ENCODE data around the gene SPATA46.

Gene SPATA46

DNA sequence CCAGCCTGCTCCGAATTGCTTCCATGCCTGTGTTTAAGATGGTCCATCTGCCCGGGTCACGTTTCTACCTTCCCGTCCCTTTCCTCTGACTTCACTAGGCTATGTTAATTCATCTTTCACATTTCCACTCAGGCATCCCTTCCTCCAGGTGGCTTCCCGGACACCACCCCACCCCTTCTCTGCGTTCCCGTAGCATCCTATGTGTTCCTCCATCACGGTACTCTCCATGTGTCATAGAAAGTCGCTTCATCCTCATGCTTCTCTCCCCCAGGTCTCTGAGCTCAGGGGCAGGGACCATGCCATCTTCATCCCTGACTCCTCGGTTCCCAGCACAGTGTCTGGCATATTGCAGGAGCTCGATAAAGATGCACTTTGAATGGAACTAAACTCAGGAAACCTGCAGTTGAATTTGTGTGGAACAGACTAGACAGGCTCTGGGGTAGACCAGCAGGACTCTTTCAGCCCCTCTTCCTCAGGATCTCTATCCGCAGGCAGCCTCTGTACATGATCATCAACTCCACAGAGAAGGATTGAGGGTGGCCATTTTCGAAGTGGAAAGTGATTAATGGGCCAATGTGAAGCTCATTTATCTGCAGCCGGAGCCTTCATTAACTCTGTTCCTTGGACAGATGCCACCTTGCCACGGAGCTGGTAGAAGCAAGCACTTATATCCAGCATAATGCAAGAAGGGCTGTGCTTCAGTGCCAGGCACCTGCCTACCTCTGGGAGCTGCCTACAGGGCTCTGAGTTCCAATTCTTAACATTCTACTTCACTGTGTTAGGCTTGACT lies 13.9 kb upstream of the SPATA46 start:
- DNase-seq, result no peak

DNA sequence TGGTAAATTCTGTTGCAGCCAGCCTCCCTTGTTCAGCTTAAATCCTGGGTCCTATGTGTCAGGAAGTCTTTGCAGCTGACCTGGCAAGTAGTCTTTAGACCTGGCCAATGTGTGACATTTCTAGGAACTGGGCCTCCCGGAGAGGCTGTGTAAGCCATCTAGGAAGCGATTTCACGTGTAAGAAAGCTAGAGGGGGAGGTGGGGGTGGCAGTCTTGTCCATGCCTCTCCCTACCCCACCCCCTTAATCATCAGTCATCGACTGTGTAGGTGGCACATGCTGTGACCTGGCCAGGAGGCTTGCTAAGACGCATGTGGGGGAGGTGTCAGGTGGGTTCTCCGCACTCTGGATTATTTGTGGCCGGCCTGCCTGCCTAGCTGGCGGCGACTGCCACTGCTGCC lies 13.3 kb upstream of the SPATA46 start:
- no peak for DNase-seq

DNA sequence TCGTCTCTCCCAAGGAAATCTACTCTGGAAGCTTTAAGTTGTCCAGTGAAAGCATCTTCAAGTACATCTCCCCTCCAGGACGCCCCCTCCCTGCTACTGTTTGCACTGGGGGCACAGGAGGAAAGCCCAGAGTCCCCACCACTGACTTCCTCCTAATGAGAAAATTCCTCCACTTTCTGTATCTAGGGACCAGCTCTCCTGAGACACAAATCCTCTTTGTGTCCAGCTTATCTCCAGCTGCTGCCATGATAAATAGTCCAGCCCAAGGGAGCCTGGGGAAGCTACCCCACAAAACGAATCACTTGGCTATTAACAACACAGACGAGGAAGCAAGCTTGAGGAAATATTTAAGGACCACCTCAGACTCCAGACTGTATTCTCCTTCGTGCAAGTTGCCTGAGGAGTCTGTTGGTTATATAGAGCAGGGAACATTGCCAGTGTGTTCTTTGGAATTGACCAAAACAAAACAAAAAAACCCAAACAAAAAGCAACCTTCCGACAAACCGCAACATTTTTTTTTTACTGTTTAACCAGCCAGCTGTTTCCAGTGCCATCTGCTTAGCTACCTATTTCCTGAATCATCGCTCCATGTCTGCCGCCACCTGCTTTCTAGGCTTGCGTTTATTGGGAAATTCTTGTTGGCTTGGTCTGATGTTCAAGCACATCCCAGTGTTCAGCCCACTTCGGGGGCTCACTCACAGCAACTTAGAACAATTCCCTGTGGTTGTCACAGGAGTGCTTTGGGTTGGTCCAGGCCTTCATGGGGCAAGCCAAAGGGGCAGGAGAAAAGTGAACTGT lies 12.6 kb upstream of the SPATA46 start:
- peak; percentile 49 for DNase-seq

DNA sequence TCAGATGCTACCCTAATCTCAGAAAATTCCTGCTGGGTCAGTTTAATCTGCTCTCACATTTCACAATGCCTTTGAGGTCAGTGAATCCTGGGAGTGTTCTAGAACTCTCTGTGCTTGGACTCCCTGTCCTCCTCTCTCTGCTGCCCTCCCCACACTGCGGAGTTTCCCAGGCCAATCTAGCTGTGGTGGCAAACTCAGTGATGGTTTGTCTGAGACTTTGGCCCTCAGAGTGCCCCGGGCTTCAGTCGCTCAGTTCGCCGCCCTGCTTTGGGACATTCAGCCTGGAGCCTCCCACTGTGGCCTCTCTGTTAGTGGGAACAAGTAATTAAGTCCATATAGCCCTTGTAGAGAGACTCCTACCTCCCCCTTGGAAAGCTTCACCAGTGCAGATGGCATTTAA lies 12.0 kb upstream of the SPATA46 start:
- DNase-seq, result no peak

DNA sequence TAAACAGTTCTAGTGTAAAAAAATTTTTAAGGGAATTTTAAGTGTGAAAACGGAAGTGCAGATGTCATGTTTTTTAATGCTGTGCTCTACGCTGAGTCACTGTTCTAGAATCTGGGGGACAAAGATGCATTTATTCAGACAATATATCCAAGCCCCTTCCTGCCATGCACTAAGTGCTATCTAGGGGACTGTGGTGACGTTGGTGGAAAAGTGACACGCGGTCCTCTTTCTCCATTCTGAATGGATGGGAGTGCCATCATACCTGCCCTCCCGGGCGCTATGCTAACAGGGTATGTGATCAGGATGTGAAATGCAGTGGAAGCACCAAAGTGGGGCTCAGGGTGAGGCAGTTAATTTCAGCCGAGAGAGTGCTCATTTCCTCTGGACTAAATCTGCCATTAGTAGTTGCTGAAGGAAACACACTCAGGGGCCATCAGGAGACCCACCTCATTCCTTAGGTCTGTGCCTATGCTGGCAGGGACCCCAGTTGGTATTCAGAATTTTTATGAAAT lies 11.5 kb upstream of the SPATA46 start:
- DNase-seq, result no peak

DNA sequence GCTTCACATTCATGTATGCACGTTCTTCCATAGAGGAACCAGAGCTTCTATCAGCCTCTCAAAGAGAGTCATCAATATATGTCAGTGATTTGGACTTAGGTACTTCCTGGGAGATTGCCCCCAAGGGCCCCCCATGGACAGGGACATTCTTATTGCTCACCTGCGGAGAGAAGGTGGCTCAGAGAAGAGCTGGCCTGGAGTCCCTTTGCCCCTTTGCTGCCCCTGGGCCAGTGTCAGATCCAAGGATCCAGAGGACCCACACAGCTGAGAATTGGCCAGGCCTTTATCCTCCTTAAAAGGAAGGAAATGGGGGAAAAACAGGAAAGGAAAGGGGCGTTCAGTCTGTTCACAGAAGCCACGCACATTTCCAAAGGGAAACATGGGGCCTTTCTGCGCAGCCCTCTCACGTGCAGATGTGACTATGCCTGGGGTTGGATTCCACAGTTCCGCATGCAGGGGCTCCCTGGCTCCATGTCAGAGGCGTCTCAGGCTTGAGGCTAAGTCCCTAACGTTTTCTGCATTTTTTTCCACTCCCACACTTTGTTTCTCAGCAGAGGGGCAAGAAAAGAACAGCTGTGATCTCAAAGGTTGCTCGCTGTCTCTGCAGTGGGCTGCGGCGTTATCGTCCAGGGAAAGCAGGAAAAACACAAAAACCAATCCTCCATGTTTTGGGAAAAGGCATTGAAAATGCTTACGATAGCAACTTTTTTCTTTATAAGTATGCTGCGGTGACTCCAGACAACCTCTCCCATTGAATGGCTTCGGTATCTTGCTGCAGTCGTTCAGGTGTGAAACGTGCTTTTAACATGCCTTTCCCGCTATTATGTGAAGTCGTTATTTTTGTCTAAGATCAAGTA lies 10.8 kb upstream of the SPATA46 start:
- no peak for DNase-seq

DNA sequence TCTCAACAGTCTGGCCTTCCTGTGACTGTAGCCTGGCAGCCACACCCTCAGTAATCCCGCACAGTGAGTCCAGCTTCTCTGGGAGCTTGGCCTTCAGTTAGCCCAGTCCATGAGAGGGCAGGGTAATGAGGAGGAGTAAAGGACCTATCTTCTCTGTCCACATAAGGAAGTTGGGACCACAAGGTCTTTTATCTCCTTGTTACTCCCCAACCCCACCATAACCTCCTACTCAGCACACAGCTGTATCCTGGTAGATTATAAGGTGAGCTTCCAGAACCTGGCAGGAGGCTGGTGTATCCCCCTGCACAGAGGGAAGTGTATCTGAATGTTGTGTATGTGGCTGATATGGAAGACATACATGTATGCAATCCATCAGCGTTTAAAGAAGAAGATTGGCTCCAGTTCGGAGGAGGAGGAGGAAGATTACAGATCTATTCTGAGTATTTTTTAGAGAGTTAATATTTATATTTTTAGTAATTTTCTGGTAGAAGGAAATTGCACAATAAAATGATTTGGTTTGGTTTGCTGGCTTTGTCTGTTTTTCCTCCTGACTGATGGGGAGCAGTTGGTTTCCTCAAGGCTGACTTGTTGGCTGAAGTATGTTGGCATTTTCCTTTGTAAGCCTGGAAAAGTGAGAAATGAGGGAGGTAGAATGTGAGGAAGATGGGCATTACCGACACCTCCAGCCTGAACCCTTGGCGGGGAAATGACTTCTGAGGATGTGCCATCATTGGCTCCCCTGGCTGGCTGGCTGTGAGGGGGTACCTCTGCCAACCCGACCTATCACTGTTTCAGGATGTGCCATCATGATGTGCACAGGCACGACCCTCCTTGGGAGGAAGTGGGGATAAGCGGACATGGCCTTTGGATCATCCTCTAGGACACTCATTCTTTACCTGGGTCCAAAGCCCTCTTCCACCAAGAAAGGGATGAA lies 9.9 kb upstream of the SPATA46 start:
- DNase-seq, result no peak

DNA sequence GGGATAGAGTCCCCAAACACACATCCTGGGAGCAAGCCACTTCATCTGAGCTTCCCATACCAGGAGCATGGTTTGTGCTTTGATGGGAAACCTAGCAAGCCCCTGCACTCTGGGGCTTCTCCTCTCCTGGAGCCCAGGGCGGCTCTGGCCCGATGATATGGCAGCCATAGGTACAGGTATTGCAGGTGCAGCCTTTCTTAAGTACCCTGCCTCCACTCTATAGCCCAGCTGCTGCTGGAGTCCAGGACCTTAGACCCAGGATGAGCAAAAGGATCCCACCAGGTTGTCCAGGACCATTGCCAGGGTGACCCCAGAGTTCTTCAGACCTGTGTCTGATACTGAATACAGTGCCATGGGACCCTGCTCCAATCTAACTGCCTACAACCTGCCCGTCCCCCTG lies 9.0 kb upstream of the SPATA46 start:
- no peak for DNase-seq

DNA sequence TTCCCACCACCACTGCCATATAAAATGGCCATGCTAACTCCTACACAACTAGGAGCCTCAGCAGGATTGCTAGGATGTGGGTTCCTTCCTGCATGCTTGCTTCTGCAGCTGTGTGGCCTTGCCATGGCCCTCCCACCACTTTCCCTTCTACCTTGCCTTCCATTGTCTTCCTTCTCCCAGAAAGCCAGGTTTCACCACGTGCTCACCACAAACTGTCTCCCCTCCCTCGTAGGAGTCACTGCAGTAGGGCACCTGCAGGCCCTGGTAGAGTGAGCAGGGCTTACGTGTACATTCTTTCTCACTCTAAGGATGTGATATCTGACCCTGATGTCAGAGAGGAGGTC lies 8.6 kb upstream of the SPATA46 start:
- DNase-seq, result no peak

DNA sequence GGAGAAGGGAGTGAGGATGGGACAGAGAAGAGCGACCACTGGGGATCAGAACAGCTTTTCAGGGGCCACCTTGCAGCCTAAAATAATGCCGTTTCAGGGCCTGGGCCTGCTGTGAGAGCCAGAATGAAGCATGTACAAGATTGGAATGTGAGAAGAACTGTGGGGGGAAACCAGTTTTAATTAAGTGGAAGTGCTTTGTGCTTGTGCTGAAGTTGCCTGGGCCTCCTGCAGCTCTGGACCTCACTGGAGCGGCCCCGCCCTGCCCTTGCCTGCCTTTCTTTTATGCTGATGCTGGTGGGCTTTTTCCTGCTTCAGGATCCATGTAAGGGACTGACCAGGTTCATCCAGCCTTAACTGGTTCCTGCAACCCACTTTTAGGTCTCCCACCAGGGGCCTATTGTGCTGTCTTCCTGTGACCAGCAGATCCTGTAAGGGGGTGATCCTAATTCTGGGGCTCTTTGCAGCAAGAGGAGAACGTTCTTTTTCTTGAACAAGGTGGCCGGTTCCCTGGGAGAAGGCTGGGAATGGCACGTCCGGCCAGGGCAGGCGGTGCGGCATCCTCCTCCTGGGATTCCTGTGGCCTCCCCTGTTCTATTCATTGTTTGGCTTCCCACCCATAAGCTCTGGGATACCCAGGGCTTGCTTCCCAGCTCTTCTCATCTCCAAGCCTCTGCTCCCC lies 8.1 kb upstream of the SPATA46 start:
- no peak for DNase-seq

DNA sequence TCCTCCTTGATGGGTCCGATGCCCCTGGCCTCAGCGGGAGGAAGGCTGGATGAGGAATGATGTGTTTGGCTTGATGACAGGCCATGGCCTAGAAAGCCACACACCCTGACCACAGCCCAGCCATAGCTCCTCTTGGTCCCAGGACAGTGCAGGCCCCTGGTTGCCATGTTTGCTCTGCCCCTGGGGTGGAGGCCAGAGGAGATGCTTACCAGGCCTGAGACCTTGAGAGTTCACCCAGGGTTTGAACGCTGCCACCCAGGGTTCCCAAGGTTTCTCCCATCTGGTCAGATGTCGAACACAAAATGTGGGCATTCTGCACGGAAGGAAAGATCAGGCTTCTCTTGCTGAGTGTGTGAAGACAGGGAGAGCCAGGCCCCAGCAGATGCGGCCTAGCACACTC lies 7.5 kb upstream of the SPATA46 start:
- no peak for DNase-seq

DNA sequence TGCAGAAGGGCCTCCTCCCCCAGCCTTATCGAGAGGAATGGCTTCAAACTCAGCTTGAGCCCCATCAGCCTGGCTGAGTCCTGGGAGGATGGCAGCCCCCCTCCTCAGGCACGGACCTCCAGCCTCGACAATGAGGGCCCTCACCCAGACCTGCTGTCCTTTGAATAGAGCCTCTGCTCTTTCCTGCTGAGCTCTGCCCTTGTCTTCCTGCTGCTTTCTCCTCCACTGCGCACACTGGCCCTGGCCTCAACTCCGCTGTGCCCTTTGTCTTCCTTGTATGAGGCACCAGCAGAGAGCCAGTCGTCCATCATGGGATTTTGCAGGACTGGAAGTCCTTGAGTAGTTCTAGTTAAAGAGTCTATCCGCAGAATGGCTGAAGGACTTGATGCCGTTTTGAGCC lies 6.9 kb upstream of the SPATA46 start:
- no peak for DNase-seq

DNA sequence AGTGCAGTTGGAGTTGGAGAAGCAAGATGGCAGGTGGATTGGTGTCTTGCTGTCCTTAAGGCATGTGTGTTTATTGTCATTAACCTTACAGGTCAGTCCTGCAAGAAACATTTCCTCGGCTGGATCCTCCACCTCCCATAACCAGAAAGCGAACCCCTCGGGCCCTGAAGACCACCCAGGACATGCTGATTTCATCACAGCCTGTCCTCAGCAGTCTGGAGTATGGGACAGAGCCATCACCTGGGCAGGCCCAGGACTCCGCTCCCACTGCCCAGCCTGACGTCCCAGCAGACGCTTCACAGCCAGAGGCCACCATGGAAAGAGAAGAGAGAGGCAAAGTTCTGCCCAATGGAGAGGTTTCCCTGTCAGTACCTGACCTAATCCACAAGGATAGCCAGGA lies 6.4 kb upstream of the SPATA46 start:
- DNase-seq, result no peak

DNA sequence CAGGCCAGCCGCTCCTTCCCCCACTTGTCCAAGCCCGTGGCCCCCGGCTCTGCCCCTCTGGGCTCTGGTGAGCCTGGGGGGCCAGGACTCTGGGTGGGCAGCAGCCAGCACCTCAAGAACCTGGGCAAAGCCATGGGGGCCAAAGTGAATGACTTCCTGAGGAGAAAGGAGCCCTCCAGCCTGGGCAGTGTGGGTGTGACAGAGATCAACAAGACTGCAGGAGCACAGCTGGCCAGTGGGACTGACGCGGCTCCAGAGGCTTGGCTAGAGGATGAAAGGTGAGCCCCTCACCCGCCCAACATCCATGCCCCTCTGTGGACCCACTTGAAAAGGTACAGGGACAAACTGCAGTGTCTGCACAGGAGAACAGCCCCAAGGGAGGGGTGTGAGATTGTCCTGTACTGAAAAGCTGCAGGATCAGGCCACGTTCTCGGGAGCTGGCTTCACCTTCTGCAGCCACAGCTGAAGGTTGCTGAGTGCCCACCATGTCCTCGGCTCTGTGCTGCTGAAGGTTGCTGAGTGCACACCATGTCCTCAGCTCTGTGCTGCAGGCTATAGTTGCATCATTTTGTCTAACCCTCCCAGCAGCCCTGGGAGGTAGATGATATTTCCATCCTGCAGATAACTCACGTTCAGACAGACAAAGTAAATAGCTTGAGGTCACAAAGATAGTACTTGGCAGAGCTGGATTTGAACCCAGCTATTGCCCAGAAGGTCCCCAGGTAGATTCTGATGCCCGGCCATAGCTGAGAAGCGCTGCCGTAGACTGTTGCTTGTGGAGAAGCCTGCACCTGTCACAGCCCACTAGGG lies 5.5 kb upstream of the SPATA46 start:
- DNase-seq, result no peak

DNA sequence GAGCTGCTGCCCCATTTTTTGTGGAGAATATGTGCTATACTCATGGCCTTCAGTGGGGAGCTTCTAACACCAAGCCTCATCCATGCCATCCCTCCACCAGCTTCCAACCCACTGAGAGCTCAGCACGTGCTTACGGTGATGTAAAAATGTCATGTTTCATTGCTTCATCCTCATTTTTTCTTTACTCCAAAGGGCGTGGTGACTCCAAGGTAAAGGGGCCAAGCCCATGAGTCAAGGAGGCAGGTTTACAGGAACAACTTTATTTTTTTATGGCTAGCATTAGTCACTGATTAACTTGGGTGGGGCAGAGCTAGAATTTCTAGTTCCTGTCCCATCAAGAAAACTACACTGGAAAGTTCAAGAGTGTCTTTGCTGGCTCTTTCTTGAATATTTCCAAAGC lies 4.7 kb upstream of the SPATA46 start, which contains the start of gene C1orf226:
C1orf226 (plus strand) TSS at position 346 of the 400 bp plus-strand sequence. CDS start 174 bp downstream, outside the sequence.
- no peak for DNase-seq

DNA sequence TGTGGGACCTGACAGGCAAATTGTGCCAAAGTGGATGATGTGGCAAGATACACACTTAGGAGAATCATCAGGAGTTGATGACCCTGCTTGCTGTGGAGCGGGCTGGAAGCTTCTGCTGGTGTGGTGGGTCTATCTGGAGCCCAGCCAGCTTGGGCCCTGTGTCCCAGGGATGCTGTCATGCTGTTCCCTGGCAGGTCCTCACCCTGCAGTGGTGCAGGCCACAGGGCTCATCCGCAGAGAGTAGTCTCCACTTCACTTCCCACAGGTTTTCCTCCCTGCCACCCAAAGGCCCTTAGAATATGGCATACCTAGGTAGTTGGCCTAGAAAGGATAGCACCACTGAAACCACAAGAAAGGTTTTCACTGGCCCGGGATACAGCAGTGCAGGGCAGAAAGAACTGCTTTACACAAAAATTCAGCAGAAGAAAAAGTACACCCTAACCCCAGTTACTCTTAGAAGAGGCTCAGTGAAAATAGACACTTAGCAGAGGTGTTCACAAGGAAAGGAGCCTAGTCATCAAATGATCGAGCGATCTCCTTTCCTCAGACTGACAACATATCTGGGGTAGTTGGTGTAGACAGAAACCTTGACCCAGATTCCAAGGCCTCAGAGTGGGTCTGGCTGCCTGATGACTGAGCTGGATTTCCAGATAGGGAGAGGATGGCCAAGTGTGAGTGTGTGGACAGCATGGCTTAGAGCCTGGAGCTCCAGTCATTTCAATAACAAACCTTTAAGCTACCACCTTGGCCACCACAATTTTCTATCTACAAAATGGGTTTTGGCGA lies 3.6 kb upstream of the SPATA46 start:
- DNase-seq, result no peak

DNA sequence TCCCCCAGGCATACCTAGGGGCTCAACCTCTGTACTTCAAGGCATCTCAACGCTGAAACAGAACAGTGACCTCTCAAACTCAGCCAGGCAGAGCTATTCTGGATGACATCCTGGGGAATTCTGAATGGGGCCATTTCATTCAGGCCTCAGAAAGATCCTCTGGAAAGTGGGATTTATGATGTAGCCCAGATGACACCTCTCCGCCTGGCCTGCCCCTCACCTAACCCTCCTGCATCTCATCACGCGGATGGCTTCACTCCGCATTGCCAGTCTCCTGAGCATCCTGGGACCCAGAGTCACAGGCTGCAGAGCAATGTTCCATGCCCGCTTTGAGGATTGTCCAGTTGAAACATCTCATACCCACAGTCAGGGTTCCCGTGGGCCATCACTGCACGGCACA lies 1.2 kb downstream of the SPATA46 start:
- DNase-seq, result no peak

DNA sequence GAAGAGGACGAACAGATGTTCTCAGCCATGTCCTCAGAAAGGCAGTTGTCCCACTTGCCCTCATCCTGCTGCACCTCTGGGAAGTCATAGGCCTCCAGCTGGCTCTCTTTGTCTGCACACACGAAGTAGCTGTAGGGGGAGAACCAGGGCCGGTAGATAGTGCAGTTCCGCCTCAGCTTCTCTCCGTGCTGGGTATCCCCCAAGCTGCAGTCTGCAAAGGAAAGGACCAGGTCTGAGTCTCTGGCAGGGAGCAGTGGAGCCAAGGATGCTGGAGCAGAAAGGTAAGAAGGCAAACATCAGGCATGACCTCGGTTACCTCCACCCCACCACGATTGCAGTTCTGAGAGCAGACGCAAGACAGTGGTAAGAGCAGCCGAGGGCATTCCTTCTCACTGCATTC lies 2.2 kb downstream of the SPATA46 start:
- no peak for DNase-seq

DNA sequence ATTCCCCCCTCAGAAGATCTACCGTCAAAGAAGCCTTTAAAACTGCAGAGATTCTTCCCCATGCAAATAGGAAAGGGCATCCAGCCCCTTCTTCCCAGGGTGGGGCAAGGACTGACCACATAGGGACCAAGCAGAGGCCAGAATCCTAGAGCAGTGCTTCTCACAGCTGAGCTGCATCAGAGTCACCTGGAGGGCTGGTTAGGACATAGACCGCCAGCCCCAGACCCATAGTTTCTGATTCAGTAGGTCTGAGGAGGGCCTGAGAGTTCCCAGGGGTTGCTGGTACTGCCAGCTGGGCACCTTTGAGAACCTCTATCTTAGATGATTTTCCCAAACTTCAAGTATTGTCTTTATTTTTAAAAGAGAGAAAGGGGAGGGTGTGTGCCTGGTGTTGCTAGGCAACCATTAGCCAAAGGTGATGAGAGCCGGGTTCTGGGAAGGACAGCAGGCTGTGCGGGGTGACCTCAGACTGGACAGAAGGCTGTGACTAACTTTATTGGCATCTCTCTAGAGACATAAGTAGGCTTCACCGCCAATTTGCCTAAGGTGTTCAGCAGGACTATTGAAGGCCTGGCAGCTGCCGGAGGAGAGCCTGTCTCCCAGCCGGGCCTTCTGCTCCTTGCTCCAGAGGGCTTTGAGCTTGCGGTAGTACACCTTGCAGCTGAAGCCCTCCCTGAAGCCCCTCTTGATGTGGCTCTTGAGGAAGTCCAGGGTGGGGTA lies 3.0 kb downstream of the SPATA46 start:
- DNase-seq, result no peak
